Stimulated activated naive CD8-positive, alpha-beta T cell treated with anti-CD3 and anti-CD28 coated beads, Interleukin-15, Interleukin-2, amounts not matched to agents 100 ng/mL and 50 ng/mL, for 24 hours (primary cell): Measurements from ENCODE around the gene NR3C2.

ENCODE experiments used
- H3K27ac Mint-ChIP-seq: one replicate; pipeline ENCODE4 v1.8.0; 2021; ENCODE audit warnings: mild to moderate bottlenecking, mixed read lengths
- H3K27me3 Mint-ChIP-seq: one replicate; pipeline ENCODE4 v1.8.0; 2021; ENCODE audit warnings: mixed read lengths
- H3K36me3 Mint-ChIP-seq: one replicate; pipeline ENCODE4 v1.8.0; 2021; ENCODE audit warnings: low read depth, mixed read lengths
- H3K4me1 Mint-ChIP-seq: one replicate; pipeline ENCODE4 v1.8.0; 2021; ENCODE audit warnings: low read depth, mixed read lengths
- H3K4me3 Mint-ChIP-seq: one replicate; pipeline ENCODE4 v1.8.0; 2021; ENCODE audit warnings: mild to moderate bottlenecking, mixed read lengths
- H3K9me3 Mint-ChIP-seq: one replicate; pipeline ENCODE4 v1.8.0; 2021; ENCODE audit warnings: mixed read lengths

Gene NR3C2

GRCh38 chr4:148443512-148444295 lies 1.5 kb upstream of the NR3C2 start:
- Mint-ChIP-seq H3K4me1 (peaks cover 52% of the 10 kb centered on the region), H3K27ac (peak overlapping the region; percentile 86), H3K27me3 (peaks cover 9% of the 10 kb centered on the region), H3K4me3 (peak overlapping the region; percentile 96), H3K9me3 (no peaks in the 10 kb centered on the region), H3K36me3 (no peaks in the 10 kb centered on the region)

- peak overlapping the region; percentile 96 for H3K4me3 Mint-ChIP-seq
- no peaks in the 10 kb centered on the region for H3K9me3 Mint-ChIP-seq
- peak overlapping the region; percentile 86 for H3K27ac Mint-ChIP-seq
- H3K4me1 Mint-ChIP-seq = peaks cover 56% of the 10 kb centered on the region
- H3K36me3 Mint-ChIP-seq = no peaks in the 10 kb centered on the region
- H3K27me3 Mint-ChIP-seq = peaks cover 9% of the 10 kb centered on the region
Measured at GRCh38 chr4:148442832-148443511, 758 bp upstream of the NR3C2 start.

GRCh38 chr4:148441624-148441985 lies 609 bp downstream of the NR3C2 start:
- no peaks in the 10 kb centered on the region for H3K9me3 Mint-ChIP-seq
- no peaks in the 10 kb centered on the region for H3K36me3 Mint-ChIP-seq
- H3K27ac Mint-ChIP-seq = peak overlapping the region; percentile 66
- H3K4me3 Mint-ChIP-seq = peak overlapping the region; percentile 96
- H3K27me3 Mint-ChIP-seq = peaks cover 8% of the 10 kb centered on the region
- peaks cover 43% of the 10 kb centered on the region for H3K4me1 Mint-ChIP-seq

GRCh38 chr4:148438047-148438446 lies 4.2 kb downstream of the NR3C2 start:
- Mint-ChIP-seq H3K9me3 (no peaks in the 10 kb centered on the region), H3K27ac (no peak overlapping the region), H3K27me3 (no peaks in the 10 kb centered on the region), H3K36me3 (peaks cover 9% of the 10 kb centered on the region), H3K4me3 (no peak overlapping the region), H3K4me1 (peaks cover 53% of the 10 kb centered on the region)

GRCh38 chr4:148437439-148437838 lies 4.8 kb downstream of the NR3C2 start:
- Mint-ChIP-seq H3K36me3 (peaks cover 9% of the 10 kb centered on the region), H3K9me3 (no peaks in the 10 kb centered on the region), H3K27ac (no peak overlapping the region), H3K4me3 (no peak overlapping the region), H3K4me1 (peaks cover 59% of the 10 kb centered on the region), H3K27me3 (no peaks in the 10 kb centered on the region)

- peaks cover 9% of the 10 kb centered on the region for H3K36me3 Mint-ChIP-seq
- H3K27me3 Mint-ChIP-seq = no peaks in the 10 kb centered on the region
- H3K27ac Mint-ChIP-seq = no peak overlapping the region
- no peaks in the 10 kb centered on the region for H3K9me3 Mint-ChIP-seq
- peaks cover 62% of the 10 kb centered on the region for H3K4me1 Mint-ChIP-seq
- H3K4me3 Mint-ChIP-seq = no peak overlapping the region
Measured at GRCh38 chr4:148436512-148436911, 5.7 kb downstream of the NR3C2 start.

GRCh38 chr4:148435654-148436406 lies 6.4 kb downstream of the NR3C2 start:
- H3K36me3 Mint-ChIP-seq = peaks cover 9% of the 10 kb centered on the region
- H3K9me3 Mint-ChIP-seq = no peaks in the 10 kb centered on the region
- no peaks in the 10 kb centered on the region for H3K27me3 Mint-ChIP-seq
- H3K27ac Mint-ChIP-seq = no peak overlapping the region
- no peak overlapping the region for H3K4me3 Mint-ChIP-seq
- peaks cover 62% of the 10 kb centered on the region for H3K4me1 Mint-ChIP-seq

GRCh38 chr4:148434075-148434773 lies 8.0 kb downstream of the NR3C2 start:
- peak overlapping the region; percentile 53 for H3K4me3 Mint-ChIP-seq
- no peaks in the 10 kb centered on the region for H3K9me3 Mint-ChIP-seq
- H3K27ac Mint-ChIP-seq = peak overlapping the region; percentile 49
- H3K4me1 Mint-ChIP-seq = peaks cover 57% of the 10 kb centered on the region
- H3K36me3 Mint-ChIP-seq = peaks cover 9% of the 10 kb centered on the region
- H3K27me3 Mint-ChIP-seq = no peaks in the 10 kb centered on the region

- Mint-ChIP-seq H3K27me3 (no peaks in the 10 kb centered on the region), H3K9me3 (no peaks in the 10 kb centered on the region), H3K27ac (no peak overlapping the region), H3K4me1 (peaks cover 76% of the 10 kb centered on the region), H3K36me3 (peaks cover 9% of the 10 kb centered on the region), H3K4me3 (no peak overlapping the region)
Measured at GRCh38 chr4:148431401-148431800, 10.8 kb downstream of the NR3C2 start.

GRCh38 chr4:148430854-148431253 lies 11.4 kb downstream of the NR3C2 start:
- Mint-ChIP-seq H3K9me3 (no peaks in the 10 kb centered on the region), H3K4me1 (peaks cover 78% of the 10 kb centered on the region), H3K36me3 (peaks cover 7% of the 10 kb centered on the region), H3K4me3 (no peak overlapping the region), H3K27me3 (no peaks in the 10 kb centered on the region), H3K27ac (no peak overlapping the region)

- no peaks in the 10 kb centered on the region for H3K36me3 Mint-ChIP-seq
- no peak overlapping the region for H3K4me3 Mint-ChIP-seq
- H3K4me1 Mint-ChIP-seq = peaks cover 76% of the 10 kb centered on the region
- no peaks in the 10 kb centered on the region for H3K27me3 Mint-ChIP-seq
- H3K27ac Mint-ChIP-seq = no peak overlapping the region
- no peaks in the 10 kb centered on the region for H3K9me3 Mint-ChIP-seq
Measured at GRCh38 chr4:148429206-148429605, 13.0 kb downstream of the NR3C2 start.

GRCh38 chr4:148426643-148427042 lies 15.6 kb downstream of the NR3C2 start:
- Mint-ChIP-seq H3K4me1 (peaks cover 83% of the 10 kb centered on the region), H3K9me3 (no peaks in the 10 kb centered on the region), H3K27me3 (no peaks in the 10 kb centered on the region), H3K36me3 (no peaks in the 10 kb centered on the region), H3K27ac (no peak overlapping the region), H3K4me3 (no peak overlapping the region)

GRCh38 chr4:148425327-148426110 lies 16.7 kb downstream of the NR3C2 start:
- Mint-ChIP-seq H3K4me3 (no peak overlapping the region), H3K36me3 (no peaks in the 10 kb centered on the region), H3K4me1 (peaks cover 78% of the 10 kb centered on the region), H3K27ac (peak overlapping the region; percentile 9), H3K9me3 (no peaks in the 10 kb centered on the region), H3K27me3 (no peaks in the 10 kb centered on the region)

GRCh38 chr4:148420397-148420796 lies 21.8 kb downstream of the NR3C2 start:
- Mint-ChIP-seq H3K4me1 (peaks cover 73% of the 10 kb centered on the region), H3K4me3 (no peak overlapping the region), H3K27me3 (no peaks in the 10 kb centered on the region), H3K9me3 (no peaks in the 10 kb centered on the region), H3K27ac (no peak overlapping the region), H3K36me3 (no peaks in the 10 kb centered on the region)
